GM12874 (cell line): ENCODE results near the gene NCAPG2.

ENCODE experiments used
- CTCF ChIP-seq: IDR thresholded peaks from 2 replicates; pipeline ENCODE4 v1.5.1; 2011; ENCODE audit warnings: low read depth, mild to moderate bottlenecking, control low read depth, low read length, moderate library complexity; ENCODE audit not compliant: insufficient read depth

NCAPG2 gene

GRCh38 chr7:158596745-158597144, 107.9 kb downstream of the NCAPG2 start:
- TF ChIP-seq CTCF, result no peak

GRCh38 chr7:158596309-158596708, 108.3 kb downstream of the NCAPG2 start:
- no peak for TF ChIP-seq CTCF

- no peak for TF ChIP-seq CTCF
These were observed 109.5 kb downstream of the NCAPG2 start for GRCh38 chr7:158595068-158595467.

- no peak for TF ChIP-seq CTCF
These were observed 112.1 kb downstream of the NCAPG2 start for GRCh38 chr7:158592541-158592940.

GRCh38 chr7:158591944-158592343, 112.7 kb downstream of the NCAPG2 start:
- no peak for TF ChIP-seq CTCF

GRCh38 chr7:158590181-158590530, 114.4 kb downstream of the NCAPG2 start:
- TF ChIP-seq CTCF, result no peak

- no peak for TF ChIP-seq CTCF
These were observed 115.0 kb downstream of the NCAPG2 start for GRCh38 chr7:158589653-158590052.
